GM12872 (cell line): Measurements from ENCODE around the gene FCRL1.

Experiments used
- TF ChIP-seq, protein P1 (sequence below): IDR thresholded peaks from 3 replicates; pipeline ENCODE4 v1.5.1; 2011; ENCODE audit warnings: low read depth, mild to moderate bottlenecking, low read length, moderate library complexity; ENCODE audit not compliant: insufficient read depth

Gene FCRL1

DNA sequence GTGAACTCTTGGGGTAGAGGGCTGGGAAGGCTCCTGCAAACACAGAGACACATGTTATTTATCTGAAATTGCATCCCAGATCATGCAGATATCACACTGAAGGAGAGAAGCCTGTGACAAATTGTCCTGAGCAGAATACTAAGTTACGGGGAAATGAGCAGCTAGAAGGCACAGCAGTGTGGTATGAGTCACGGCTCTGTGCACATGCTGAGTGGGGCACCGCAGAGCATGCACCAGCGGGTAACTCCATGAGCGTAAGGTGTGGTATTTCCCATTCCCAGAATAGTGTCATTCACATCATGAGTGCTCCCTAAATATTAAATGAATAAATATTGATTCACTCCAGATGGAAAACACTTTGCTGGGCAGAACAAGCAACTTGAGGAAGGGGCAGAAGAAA, 21.7 kb downstream of the FCRL1 start:
- TF ChIP-seq, protein P1, sequence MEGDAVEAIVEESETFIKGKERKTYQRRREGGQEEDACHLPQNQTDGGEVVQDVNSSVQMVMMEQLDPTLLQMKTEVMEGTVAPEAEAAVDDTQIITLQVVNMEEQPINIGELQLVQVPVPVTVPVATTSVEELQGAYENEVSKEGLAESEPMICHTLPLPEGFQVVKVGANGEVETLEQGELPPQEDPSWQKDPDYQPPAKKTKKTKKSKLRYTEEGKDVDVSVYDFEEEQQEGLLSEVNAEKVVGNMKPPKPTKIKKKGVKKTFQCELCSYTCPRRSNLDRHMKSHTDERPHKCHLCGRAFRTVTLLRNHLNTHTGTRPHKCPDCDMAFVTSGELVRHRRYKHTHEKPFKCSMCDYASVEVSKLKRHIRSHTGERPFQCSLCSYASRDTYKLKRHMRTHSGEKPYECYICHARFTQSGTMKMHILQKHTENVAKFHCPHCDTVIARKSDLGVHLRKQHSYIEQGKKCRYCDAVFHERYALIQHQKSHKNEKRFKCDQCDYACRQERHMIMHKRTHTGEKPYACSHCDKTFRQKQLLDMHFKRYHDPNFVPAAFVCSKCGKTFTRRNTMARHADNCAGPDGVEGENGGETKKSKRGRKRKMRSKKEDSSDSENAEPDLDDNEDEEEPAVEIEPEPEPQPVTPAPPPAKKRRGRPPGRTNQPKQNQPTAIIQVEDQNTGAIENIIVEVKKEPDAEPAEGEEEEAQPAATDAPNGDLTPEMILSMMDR = no peak

DNA sequence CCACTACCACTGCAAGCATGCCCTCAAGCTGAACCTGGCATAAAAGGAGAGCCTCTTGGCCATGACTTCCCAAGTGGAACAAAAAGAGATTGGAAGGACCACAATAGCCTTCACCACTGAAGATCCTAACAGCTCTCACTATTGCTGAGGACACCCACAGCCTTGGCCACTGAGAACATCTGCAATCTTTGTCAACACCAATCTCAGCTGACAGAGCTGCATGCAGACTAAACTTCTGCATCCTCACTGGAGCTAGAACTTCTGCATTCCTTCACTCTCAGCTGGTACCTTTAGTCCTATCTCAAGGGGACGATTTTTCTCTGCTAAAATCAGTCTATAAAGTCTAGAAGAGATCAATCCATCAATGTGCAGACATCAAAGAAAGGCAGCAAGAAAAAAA, 34.7 kb downstream of the FCRL1 start:
- TF ChIP-seq, protein P1 = no peak

GRCh38 chr1:157784801-157785200, 35.1 kb downstream of the FCRL1 start:
- TF ChIP-seq, protein P1 = no peak

- TF ChIP-seq, protein P1 = no peak
Measured at GRCh38 chr1:157782931-157783330, 37.0 kb downstream of the FCRL1 start.

DNA sequence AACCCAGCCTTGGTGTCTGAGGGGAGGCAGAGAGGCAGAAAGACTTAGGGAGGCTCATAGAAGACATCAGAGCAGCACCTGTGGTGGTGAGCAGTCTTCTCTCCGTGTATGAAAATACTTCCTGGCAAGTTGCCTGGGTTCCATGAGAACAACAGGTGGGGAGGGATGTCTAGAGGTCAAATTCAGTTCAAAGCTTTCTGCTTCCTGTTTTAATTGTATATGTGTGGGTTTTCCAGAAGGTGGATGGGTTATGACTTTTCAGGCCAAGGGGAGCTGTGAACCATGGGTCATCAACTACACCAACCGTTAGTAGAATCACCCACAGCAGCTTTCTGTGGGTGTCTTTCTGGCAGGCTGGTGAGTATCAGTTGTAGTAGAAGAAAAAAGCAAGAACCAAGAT, 38.9 kb downstream of the FCRL1 start:
- TF ChIP-seq, protein P1 = no peak

DNA sequence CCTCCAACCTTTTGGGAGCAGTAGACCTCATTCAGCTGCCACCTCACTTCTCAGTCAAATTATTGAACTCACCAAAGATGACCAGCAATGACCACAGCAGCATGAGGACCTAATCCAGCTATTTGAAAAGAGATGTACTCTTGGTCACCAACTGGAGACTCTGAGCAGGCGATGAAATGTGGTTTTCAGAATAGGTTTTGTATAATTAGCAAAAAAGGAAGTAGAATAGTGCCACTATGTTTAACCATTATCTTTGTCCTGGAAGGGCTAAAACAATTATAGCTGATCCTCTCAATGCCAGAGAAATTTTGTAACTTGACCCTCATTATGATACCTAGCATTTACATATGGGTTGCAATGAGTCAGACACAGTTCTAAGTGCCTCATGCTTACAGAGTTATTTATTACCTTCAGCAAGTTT, 42.9 kb downstream of the FCRL1 start, which contains the start of gene FCRL2:
TSS of gene FCRL2 (minus strand) at position 162 of the 421 bp plus-strand sequence. CDS start at position 103, 59 bp downstream.
- TF ChIP-seq, protein P1 = no peak

DNA sequence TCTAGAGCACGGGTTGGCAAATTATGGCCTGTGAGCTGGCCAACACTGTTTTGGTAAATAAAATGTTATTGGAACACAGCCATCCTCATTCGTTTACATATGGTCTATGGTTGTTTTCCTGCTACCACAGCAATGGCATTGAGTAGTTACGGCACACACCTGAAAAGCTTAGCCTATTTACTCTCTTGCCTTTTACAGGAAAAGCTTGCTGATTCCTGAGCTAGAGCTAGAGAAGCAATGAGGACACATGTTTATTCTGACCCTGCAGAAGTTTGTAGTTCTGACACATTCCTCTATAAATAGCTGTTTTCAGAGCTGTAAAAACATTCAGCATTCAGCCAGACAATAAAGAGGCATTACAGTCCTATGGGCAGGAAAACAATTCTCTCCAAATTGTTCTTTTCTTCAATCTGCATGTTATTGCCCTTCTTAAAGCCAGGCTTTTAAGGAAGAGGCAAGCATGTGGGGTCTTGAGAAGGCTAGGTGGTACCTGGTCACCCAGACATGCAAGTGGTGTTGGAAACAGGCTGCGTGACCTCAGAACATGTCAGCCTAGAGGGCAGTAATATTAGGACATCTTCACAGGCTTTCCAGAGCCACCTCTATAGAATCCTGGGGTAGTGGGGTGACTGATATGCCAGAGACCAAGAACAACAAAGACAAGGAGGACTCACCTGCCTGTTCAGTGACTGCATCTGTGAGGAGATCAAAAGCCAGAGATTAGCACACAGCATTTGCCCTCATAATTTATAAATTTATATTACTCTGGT, 44.6 kb downstream of the FCRL1 start:
- TF ChIP-seq, protein P1 = no peak
